Measurements from ENCODE around the gene INPP5A.

Gene INPP5A

GRCh38 chr10:132710746-132711612 is 173.4 kb downstream of the INPP5A start:
- in situ Hi-C loops (cut with MboI; ENCODE audit: low sequenced_read_pairs, unreplicated experiment), result no loop called here
- no peak for DNase-seq (ENCODE audit: low spot score)
- TF ChIP-seq CTCF (IDR thresholded peaks at IDR 0.05; ENCODE audit: borderline replicate concordance, control extremely low read depth, extremely low read depth, insufficient read depth, missing control alignments), result no peak

GRCh38 chr10:132711613-132712121 is 174.1 kb downstream of the INPP5A start:
- in situ Hi-C loops (cut with MboI; ENCODE audit: low sequenced_read_pairs, unreplicated experiment), result no loop called here
- TF ChIP-seq CTCF (IDR thresholded peaks at IDR 0.05; ENCODE audit: borderline replicate concordance, control extremely low read depth, extremely low read depth, insufficient read depth, missing control alignments), result no peak

GRCh38 chr10:132712291-132712690 is 174.7 kb downstream of the INPP5A start:
- no peak for DNase-seq (ENCODE audit: low spot score)
- no peak for TF ChIP-seq CTCF (IDR thresholded peaks at IDR 0.05; ENCODE audit: borderline replicate concordance, control extremely low read depth, extremely low read depth, insufficient read depth, missing control alignments)
- in situ Hi-C loops (cut with MboI; ENCODE audit: low sequenced_read_pairs, unreplicated experiment), result no loop called here

More at GRCh38 chr10:132711613-132712121, 174.1 kb downstream of the INPP5A start:
- DNase-seq (ENCODE audit: low spot score), result no peak

GRCh38 chr10:132712743-132713142 is 175.2 kb downstream of the INPP5A start:
- in situ Hi-C loops (cut with MboI; ENCODE audit: low sequenced_read_pairs, unreplicated experiment), result no loop called here
- no peak for DNase-seq (ENCODE audit: low spot score)

GRCh38 chr10:132713421-132714095 is 176.0 kb downstream of the INPP5A start:
- DNase-seq (ENCODE audit: low spot score), result no peak
- no peak for TF ChIP-seq CTCF (IDR thresholded peaks at IDR 0.05; ENCODE audit: borderline replicate concordance, control extremely low read depth, extremely low read depth, insufficient read depth, missing control alignments)
- in situ Hi-C loops (cut with MboI; ENCODE audit: low sequenced_read_pairs, unreplicated experiment), result no loop called here

More at GRCh38 chr10:132712743-132713142, 175.2 kb downstream of the INPP5A start:
- no peak for TF ChIP-seq CTCF (IDR thresholded peaks at IDR 0.05; ENCODE audit: borderline replicate concordance, control extremely low read depth, extremely low read depth, insufficient read depth, missing control alignments)

- DNase-seq (ENCODE audit: low spot score), result no peak
- in situ Hi-C loops (cut with MboI; ENCODE audit: low sequenced_read_pairs, unreplicated experiment), result no loop called here
- no peak for TF ChIP-seq CTCF (IDR thresholded peaks at IDR 0.05; ENCODE audit: borderline replicate concordance, control extremely low read depth, extremely low read depth, insufficient read depth, missing control alignments)
Observed at GRCh38 chr10:132714096-132714985, 176.8 kb downstream of the INPP5A start.

Measured in GM13976 (cell line).